ENCODE data around the gene LCN9.

GRCh38 chr9:135696446-135696845, 33.3 kb downstream of the LCN9 start:
- TF ChIP-seq CTCF (IDR thresholded peaks at IDR 0.05) (no peak), POLR2A (IDR thresholded peaks at IDR 0.05) (no peak)

Data from adrenal gland (tissue), 5 donors.